ENCODE data around the gene ZFC3H1. TPM values are rescaled to one million over a fixed set of nuclear protein-coding genes. Genes with fewer than 3 reads are reported as not detected.
"Not testable (repeated sequence)": the region's sequence is repeated elsewhere in the genome, so short reads cannot be mapped to it uniquely, and the experiment has no call there.

ZFC3H1 gene
- total and polyA plus RNA-seq, 2 of the 13 experiments (the other 11 are each of a cell fraction or from before 2014, with no cell fraction given), result 17.1 to 38.3 TPM

DNA sequence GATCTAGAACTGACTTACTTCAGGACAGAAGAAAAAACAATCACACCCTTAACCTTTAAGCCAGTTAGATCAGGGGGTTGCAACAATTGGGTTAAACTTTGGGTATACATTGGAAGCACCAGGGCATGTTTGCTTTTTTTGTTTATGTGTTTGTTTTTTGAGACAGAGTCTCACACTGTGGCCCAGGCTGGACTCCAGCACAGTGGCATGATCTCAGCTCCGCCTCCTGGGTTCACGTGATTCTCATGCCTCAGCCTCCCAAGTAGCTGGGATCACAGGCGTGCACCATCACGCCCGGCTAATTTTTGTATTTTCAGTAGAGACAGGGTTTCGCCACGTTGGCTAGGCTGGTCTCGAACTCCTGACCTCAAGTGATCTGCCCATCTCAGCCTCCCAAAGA, 38.5 kb upstream of the ZFC3H1 start:
- H3K27ac ChIP-seq (ENCODE audit: extremely low read length, insufficient read depth, low read length); BruUV-seq (replicated peaks); H3K9me3 ChIP-seq (ENCODE audit: low read length); H3K27me3 ChIP-seq (ENCODE audit: control insufficient read depth in 1 of 2, insufficient read depth in 2 of 2, low read length in 2 of 2); intact Hi-C loops (cut with micrococcal nuclease; ENCODE audit: unreplicated experiment); H3K4me2 ChIP-seq (ENCODE audit: low read depth, low read length); H3K9ac ChIP-seq (ENCODE audit: insufficient read depth, low read depth, low read length); in situ Hi-C loops (cut with HindIII; ENCODE audit: extremely low pct_ligation_motif_present, low pct_unique_long_range_greater_than_20kb); DNase-seq (ENCODE audit: low spot score); H3K4me1 ChIP-seq (ENCODE audit: insufficient read depth, low read length); H2AFZ ChIP-seq (ENCODE audit: low read length); H3K79me2 ChIP-seq (ENCODE audit: insufficient read depth, low read length); ATAC-seq; H3K4me3 ChIP-seq (replicated peaks in 1 of 3; ENCODE audit: insufficient read depth in 1 of 3, low read depth in 2 of 3, low read length in 3 of 3); CTCF ChIA-PET (ENCODE audit: low intra/inter-chr PET ratio, low total read pairs); H4K20me1 ChIP-seq (ENCODE audit: insufficient read depth, low read length); FAIRE-seq; TF ChIP-seq FOXP1 (IDR thresholded peaks at IDR 0.05): not testable (repeated sequence)
- 0 out of 2 replicates have a peak, but pooled peaks have one; percentile 13 for TF ChIP-seq ZMYM4 (CRISPR knock-in tag; IDR thresholded peaks at IDR 0.05)
- TF ChIP-seq FOXP1 (CRISPR knock-in tag; IDR thresholded peaks at IDR 0.05), result peak; percentile 48; the same call in 1 of the 2 replicates
- WGBS (ENCODE audit: low lambda C conversion rate), result 76% methylated on average over 8 of the region's 8 CpGs
- H3K36me3 ChIP-seq (replicated peaks in 1 of 2; ENCODE audit: control insufficient read depth in 1 of 2, insufficient read depth in 2 of 2, low read length in 2 of 2), result peaks cover 3 to 23% of the 10 kb centered on the region in 2 experiments; a peak in 4 of 5 replicates
- POLR2A ChIA-PET, result interaction anchor here (0.9 kb wide), 1 partner anchor 18 kb away, joined by 4 read pairs; no protein-coding TSS in a partner anchor

DNA sequence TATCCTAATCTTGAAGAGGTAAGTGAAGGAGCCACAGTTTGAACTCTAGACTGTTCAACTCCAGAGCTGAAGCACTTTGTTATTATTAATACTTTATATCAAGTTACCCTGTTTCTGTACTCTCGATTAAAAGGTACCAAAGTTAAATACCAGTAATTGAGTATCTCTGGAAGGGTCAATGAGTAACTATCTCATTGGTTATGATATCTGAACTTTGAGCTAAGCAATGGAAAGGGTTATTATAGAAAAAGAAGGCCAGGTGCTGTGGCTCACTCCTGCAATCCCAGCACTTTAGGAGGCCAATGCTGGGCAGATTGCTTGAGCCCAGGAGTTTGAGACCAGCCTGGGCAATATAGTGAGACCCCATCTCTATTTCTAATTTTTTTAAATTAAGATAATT, 32.1 kb upstream of the ZFC3H1 start:
- Histone ChIP-seq H3K4me2 (ENCODE audit: low read depth, low read length) (no peak overlapping the region), H3K4me1 (ENCODE audit: insufficient read depth, low read length) (peaks cover 21% of the 10 kb centered on the region), H4K20me1 (ENCODE audit: insufficient read depth, low read length) (no peaks in the 10 kb centered on the region), H3K36me3 (replicated peaks in 1 of 2; ENCODE audit: control insufficient read depth in 1 of 2, insufficient read depth in 2 of 2, low read length in 2 of 2) (peaks cover 3 to 24% of the 10 kb centered on the region in 2 experiments; a peak in 4 of 5 replicates), H3K27me3 (ENCODE audit: control insufficient read depth in 1 of 2, insufficient read depth in 2 of 2, low read length in 2 of 2) (no peaks in the 10 kb centered on the region), H3K9ac (ENCODE audit: insufficient read depth, low read depth, low read length) (no peak overlapping the region), H3K79me2 (ENCODE audit: insufficient read depth, low read length) (no peaks in the 10 kb centered on the region), H3K4me3 (replicated peaks in 1 of 3; ENCODE audit: insufficient read depth in 1 of 3, low read depth in 2 of 3, low read length in 3 of 3) (no peak overlapping the region), H3K9me3 (ENCODE audit: low read length) (no peaks in the 10 kb centered on the region), H2AFZ (ENCODE audit: low read length) (no peak overlapping the region), H3K27ac (ENCODE audit: extremely low read length, insufficient read depth, low read length) (no peak overlapping the region)
- ATAC-seq, result no peak
- BruUV-seq (replicated peaks), result no TSS peak
- intact Hi-C loops (cut with micrococcal nuclease; ENCODE audit: unreplicated experiment) (no loop called here), in situ Hi-C loops (cut with HindIII; ENCODE audit: extremely low pct_ligation_motif_present, low pct_unique_long_range_greater_than_20kb) (no loop called here)
- ChIA-PET POLR2A (interaction anchor here (2.0 kb wide), 1 partner anchor 10 kb away, joined by 14 read pairs; the partner anchor contains the start of gene TMEM19), CTCF (ENCODE audit: low intra/inter-chr PET ratio, low total read pairs) (no interaction called here)
- no peak for DNase-seq (ENCODE audit: low spot score)
- WGBS (ENCODE audit: low lambda C conversion rate), result 65% methylated on average over 1 of the region's 1 CpG
- TF ChIP-seq GFI1 (CRISPR knock-in tag; IDR thresholded peaks at IDR 0.05; ENCODE audit: borderline replicate concordance) (no peak), PHF20 (CRISPR knock-in tag; IDR thresholded peaks at IDR 0.05) (no peak), THAP11 (CRISPR knock-in tag; IDR thresholded peaks at IDR 0.05) (no peak)
- TF ChIP-seq, protein P1, sequence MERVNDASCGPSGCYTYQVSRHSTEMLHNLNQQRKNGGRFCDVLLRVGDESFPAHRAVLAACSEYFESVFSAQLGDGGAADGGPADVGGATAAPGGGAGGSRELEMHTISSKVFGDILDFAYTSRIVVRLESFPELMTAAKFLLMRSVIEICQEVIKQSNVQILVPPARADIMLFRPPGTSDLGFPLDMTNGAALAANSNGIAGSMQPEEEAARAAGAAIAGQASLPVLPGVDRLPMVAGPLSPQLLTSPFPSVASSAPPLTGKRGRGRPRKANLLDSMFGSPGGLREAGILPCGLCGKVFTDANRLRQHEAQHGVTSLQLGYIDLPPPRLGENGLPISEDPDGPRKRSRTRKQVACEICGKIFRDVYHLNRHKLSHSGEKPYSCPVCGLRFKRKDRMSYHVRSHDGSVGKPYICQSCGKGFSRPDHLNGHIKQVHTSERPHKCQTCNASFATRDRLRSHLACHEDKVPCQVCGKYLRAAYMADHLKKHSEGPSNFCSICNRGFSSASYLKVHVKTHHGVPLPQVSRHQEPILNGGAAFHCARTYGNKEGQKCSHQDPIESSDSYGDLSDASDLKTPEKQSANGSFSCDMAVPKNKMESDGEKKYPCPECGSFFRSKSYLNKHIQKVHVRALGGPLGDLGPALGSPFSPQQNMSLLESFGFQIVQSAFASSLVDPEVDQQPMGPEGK (CRISPR knock-in tag; IDR thresholded peaks at IDR 0.05), result no peak
- no peak for FAIRE-seq

Measured in HepG2 (cell line).